Hippocampal formation (tissue), 2 donors: ENCODE measurements around the gene PCDHB5.
"Not testable (repeated sequence)": the region's sequence is repeated elsewhere in the genome, so short reads cannot be mapped to it uniquely, and the experiment has no call there.

ENCODE experiments used
- DNase-seq, 2 donors: peaks; one replicate each; lab custom pipeline; 2025; lab: John Stamatoyannopoulos, UW

The PCDHB5 gene

DNA sequence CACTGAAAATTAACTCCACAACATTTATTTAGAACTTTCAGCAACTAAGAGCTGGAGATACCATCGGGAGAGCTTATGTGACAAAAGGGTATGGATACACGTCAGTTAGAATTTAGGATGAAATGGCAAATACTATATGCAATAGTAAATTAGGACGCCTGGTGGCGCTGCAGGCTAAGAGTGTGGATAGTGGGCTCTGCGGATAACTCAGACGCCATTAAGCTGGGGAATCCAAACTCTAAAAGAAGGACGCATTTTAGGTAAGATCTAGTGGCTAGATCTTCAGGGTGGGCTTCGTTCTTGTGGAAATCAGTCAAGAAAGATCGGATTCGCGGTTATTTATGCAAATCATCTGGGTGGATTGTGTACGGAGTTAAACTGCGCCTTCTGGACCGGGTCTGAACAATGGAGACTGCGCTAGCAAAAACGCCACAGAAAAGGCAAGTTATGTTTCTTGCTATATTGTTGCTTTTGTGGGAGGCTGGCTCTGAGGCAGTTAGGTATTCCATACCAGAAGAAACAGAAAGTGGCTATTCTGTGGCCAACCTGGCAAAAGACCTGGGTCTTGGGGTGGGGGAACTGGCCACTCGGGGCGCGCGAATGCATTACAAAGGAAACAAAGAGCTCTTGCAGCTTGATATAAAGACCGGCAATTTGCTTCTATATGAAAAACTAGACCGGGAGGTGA, at the start of gene PCDHB5:
PCDHB5 (plus strand) TSS at position 177 of the 688 bp plus-strand sequence; CDS start at position 406, 229 bp downstream.
- DNase-seq, result no peak

DNA sequence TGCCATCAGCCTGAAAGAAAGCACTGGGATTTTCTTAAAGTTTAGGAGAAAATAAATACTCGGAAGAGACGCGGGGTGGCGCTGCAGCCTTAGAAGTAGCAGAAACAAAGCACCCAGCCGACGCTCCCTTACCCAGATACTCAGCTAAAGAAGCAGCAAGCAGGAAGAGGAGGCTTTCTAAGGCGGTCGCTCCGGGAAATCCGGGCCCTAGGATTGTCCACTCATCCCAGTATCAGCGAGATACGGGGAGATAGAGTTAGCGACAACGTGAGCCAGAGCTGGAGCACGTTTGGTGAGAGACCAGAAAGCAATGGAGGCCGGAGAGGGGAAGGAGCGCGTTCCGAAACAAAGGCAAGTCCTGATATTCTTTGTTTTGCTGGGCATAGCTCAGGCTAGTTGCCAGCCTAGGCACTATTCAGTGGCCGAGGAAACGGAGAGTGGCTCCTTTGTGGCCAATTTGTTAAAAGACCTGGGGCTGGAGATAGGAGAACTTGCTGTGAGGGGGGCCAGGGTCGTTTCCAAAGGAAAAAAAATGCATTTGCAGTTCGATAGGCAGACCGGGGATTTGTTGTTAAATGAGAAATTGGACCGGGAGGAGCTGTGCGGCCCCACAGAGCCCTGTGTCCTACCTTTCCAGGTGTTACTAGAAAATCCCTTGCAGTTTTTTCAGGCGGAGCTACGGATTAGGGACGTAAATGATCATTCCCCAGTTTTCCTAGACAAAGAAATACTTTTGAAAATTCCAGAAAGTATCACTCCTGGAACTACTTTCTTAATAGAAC, 40.3 kb upstream of the PCDHB5 start, which contains the start of gene PCDHB2:
PCDHB2 (plus strand) TSS at position 135 of the 782 bp plus-strand sequence; CDS start at position 311, 176 bp downstream.
- DNase-seq, result peak; percentile 13 to 35

DNA sequence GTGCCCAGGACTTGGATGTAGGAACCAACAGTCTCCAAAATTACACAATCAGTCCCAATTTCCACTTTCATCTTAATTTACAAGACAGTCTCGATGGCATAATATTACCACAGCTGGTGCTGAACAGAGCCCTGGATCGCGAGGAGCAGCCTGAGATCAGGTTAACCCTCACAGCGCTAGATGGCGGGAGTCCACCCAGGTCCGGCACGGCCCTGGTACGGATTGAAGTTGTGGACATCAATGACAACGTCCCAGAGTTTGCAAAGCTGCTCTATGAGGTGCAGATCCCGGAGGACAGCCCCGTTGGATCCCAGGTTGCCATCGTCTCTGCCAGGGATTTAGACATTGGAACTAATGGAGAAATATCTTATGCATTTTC, 39.8 kb upstream of the PCDHB5 start:
- no peak for DNase-seq

DNA sequence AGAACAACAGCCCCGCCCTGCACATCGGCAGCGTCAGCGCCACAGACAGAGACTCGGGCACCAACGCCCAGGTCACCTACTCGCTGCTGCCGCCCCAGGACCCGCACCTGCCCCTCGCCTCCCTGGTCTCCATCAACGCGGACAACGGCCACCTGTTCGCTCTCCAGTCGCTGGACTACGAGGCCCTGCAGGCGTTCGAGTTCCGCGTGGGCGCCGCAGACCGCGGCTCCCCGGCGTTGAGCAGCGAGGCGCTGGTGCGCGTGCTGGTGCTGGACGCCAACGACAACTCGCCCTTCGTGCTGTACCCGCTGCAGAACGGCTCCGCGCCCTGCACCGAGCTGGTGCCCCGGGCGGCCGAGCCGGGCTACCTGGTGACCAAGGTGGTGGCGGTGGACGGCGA, 38.8 kb upstream of the PCDHB5 start:
- not testable (repeated sequence) for DNase-seq

DNA sequence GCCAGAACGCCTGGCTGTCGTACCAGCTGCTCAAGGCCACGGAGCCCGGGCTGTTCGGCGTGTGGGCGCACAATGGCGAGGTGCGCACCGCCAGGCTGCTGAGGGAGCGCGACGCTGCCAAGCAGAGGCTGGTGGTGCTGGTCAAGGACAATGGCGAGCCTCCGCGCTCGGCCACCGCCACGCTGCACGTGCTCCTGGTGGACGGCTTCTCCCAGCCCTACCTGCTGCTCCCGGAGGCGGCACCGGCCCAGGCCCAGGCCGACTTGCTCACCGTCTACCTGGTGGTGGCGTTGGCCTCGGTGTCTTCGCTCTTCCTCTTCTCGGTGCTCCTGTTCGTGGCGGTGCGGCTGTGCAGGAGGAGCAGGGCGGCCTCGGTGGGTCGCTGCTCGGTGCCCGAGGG, 38.4 kb upstream of the PCDHB5 start:
- DNase-seq, result not testable (repeated sequence)

DNA sequence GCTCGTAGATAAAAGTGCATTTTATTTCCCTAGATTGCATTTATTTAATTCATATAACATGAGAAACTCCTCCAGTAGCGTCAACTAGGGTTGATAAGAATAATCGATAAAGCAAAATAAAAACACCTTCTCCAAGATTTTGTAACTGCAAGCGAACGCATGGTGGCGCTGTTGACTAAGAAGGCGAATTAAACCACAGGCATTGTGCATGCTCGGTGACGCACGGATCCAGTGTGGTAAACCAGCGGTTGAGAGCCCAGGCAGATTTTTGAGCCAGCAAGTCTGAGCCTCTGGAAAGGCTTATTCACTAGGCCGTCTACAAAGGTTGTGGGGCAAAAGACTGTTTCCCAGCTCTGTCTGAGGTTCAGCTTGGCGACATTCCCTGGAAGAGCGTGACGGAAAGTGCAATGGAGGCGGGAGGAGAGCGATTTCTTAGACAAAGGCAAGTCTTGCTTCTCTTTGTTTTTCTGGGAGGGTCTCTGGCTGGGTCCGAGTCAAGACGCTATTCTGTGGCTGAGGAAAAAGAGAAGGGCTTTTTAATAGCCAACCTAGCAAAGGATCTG, 34.7 kb upstream of the PCDHB5 start, which contains the start of gene PCDHB3:
PCDHB3 (plus strand) TSS at position 231 of the 563 bp plus-strand sequence; CDS start at position 408, 177 bp downstream.
- DNase-seq, result peak; percentile 6 to 30

DNA sequence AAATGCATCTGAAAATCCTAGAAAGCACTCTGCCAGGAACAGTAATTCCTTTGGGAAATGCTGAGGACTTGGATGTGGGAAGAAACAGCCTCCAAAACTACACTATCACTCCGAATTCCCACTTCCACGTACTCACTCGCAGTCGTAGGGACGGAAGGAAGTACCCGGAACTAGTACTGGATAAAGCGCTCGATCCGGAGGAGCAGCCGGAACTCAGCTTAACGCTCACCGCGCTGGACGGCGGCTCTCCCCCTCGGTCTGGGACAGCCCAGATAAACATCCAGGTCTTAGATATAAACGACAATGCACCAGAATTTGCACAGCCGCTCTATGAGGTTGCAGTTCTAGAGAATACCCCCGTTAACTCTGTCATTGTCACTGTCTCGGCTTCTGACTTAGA, 33.9 kb upstream of the PCDHB5 start:
- DNase-seq, result no peak

DNA sequence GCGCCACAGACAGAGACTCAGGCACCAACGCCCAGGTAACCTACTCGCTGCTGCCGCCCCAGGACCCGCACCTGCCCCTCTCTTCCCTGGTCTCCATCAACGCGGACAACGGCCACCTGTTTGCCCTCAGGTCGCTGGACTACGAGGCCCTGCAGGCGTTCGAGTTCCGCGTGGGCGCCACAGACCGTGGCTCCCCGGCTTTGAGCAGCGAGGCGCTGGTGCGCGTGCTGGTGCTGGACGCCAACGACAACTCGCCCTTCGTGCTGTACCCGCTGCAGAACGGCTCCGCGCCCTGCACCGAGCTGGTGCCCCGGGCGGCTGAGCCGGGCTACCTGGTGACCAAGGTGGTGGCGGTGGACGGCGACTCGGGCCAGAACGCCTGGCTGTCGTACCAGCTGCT, 32.9 kb upstream of the PCDHB5 start:
- DNase-seq, result not testable (repeated sequence)

DNA sequence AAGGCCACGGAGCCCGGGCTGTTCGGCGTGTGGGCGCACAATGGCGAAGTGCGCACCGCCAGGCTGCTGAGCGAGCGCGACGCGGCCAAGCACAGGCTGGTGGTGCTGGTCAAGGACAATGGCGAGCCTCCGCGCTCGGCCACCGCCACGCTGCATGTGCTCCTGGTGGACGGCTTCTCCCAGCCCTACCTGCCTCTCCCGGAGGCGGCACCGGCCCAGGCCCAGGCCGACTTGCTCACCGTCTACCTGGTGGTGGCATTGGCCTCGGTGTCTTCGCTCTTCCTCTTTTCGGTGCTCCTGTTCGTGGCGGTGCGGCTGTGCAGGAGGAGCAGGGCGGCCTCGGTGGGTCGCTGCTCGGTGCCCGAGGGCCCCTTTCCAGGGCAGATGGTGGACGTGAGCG, 32.5 kb upstream of the PCDHB5 start:
- DNase-seq, result not testable (repeated sequence)

DNA sequence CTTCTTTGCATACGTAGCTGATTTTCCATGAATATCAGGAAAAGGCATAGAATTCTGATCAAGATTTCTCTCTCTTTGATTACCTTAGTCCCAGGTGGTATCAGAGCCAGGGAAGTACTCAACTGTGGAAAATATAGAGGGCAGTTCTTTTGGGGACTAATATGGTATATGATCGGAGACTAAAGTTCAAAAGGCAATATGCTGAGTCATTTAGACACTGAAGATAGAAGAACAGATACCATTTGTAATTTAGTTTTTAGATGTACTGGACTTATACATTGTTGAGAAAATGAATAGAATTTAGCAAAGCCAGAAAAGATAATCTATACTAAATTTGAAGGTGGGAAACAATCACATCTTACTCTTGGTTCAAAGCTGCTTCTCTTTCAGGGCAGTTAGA, 29.7 kb upstream of the PCDHB5 start:
- DNase-seq, result no peak

DNA sequence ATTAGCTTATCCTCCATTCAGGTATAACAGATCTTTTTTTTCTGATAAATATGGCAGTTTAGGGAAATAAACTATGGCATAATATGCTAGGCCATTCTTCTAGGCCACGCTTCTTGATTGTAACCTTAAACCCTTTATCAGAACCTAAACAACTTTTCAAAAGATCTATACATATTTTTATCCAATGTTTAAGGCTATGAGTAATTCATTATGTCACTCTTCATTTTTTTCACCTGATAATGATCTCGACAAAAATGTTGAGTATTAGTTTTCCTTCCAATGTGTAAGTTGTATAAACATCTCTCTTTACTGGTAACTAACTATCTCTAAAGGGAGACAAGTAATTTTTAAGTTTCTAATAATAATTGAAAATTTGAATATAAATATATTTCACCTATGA, 15.8 kb upstream of the PCDHB5 start:
- no peak for DNase-seq

DNA sequence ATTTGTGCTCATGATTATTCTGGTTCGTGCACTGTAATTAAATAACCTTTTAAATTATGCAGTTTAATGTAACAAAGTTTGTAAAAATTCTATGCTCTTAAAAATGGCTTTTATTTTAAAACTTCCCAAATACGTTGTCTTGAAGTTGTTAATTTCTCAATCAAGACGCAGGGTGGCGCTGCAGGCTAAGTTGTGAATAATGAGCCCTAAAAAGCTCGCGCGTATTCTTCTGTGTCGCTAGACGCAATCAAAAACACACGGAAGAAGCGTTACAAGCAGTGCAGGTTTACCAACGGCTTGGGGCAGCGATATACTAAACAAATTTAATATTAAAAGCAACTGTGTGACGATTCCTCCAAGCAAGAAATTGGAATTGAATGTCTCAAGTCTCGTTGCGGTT, 13.4 kb upstream of the PCDHB5 start, which contains the start of gene PCDHB4:
PCDHB4 (plus strand) TSS at position 256 of the 400 bp plus-strand sequence. CDS start 181 bp downstream, outside the sequence.
- DNase-seq, result no peak

DNA sequence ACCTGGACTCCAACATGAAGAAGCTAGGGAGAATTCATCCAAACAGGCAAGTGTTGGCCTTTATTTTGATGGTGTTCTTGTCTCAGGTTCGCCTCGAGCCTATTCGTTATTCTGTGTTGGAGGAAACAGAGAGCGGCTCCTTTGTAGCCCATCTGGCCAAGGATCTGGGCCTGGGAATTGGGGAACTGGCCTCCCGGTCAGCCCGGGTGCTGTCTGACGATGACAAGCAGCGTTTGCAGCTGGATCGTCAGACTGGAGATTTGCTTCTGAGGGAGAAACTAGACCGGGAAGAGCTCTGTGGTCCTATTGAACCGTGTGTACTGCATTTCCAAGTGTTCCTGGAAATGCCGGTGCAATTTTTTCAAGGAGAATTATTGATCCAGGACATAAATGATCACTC, 13.0 kb upstream of the PCDHB5 start:
- no peak for DNase-seq

DNA sequence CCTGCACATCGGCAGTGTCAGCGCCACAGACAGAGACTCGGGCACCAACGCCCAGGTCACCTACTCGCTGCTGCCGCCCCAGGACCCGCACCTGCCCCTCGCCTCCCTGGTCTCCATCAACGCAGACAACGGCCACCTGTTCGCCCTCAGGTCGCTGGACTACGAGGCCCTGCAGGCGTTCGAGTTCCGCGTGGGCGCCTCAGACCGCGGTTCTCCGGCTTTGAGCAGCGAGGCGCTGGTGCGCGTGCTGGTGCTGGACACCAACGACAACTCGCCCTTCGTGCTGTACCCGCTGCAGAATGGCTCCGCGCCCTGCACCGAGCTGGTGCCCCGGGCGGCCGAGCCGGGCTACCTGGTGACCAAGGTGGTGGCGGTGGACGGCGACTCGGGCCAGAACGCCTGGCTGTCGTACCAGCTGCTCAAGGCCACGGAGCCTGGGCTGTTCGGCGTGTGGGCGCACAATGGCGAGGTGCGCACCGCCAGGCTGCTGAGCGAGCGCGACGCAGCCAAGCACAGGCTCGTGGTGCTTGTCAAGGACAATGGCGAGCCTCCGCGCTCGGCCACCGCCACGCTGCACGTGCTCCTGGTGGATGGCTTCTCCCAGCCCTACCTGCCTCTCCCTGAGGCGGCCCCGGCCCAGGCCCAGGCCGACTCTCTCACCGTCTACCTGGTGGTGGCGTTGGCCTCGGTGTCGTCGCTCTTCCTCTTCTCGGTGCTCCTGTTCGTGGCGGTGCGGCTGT, 11.4 kb upstream of the PCDHB5 start:
- DNase-seq, result not testable (repeated sequence)

DNA sequence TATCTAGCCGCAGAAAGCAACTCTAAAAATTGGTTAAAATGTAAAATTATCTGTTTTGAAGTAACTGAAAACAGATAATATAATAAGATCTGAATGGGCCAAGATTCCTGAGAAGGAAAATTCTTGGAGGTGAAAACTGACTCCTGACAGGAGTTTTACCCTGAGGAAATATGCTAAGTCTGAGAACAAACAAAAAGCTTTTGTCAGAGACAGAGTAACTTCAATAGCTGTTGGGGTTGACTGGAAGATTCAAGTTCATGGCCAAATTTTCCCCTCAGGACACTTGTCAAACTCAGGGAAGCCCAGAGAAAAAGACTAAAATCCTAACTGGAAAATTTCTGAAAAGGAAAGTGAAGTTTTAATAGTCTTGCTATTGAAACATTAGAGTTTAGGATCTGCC, 7.7 kb upstream of the PCDHB5 start:
- no peak for DNase-seq

DNA sequence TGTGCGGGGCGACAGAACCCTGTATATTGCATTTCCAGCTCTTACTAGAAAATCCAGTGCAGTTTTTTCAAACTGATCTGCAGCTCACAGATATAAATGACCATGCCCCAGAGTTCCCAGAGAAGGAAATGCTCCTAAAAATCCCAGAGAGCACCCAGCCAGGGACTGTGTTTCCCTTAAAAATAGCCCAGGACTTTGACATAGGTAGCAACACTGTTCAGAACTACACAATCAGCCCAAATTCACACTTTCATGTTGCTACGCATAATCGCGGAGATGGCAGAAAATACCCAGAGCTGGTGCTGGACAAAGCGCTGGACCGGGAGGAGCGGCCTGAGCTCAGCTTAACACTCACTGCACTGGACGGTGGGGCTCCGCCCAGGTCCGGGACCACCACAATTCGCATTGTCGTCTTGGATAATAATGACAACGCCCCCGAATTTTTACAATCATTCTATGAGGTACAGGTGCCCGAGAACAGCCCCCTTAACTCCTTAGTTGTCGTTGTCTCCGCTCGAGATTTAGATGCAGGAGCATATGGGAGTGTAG, 786 bp downstream of the PCDHB5 start:
- no peak for DNase-seq

DNA sequence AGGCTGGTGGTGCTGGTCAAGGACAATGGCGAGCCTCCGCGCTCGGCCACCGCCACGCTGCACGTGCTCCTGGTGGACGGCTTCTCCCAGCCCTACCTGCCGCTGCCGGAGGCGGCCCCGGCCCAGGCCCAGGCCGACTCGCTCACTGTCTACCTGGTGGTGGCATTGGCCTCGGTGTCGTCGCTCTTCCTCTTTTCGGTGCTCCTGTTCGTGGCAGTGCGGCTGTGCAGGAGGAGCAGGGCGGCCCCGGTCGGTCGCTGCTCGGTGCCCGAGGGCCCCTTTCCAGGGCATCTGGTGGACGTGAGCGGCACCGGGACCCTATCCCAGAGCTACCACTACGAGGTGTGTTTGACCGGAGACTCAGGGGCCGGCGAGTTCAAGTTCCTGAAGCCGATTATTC, 2.3 kb downstream of the PCDHB5 start:
- DNase-seq, result not testable (repeated sequence)

DNA sequence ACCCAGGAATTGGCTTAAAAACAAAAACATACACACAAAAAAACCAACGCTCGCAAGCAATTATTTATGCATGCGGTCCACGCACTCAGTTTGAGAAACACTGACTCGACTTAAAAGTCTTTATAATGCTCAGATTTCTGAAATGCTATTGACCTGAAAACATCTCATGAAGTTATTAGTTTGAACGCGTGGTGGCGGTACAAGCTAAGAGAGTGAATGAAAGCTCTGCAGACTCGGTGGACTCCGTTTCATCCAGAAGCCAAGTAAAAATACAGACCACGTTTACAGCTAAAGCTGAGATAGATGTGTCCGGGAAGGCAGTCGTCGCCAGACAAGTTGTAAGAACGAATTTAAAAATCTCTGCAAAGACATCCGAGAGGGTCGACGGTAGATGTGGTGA, 14.8 kb downstream of the PCDHB5 start, which contains the start of gene PCDHB6:
PCDHB6 (plus strand) TSS at position 246 of the 400 bp plus-strand sequence. CDS start 201 bp downstream, outside the sequence.
- no peak for DNase-seq

DNA sequence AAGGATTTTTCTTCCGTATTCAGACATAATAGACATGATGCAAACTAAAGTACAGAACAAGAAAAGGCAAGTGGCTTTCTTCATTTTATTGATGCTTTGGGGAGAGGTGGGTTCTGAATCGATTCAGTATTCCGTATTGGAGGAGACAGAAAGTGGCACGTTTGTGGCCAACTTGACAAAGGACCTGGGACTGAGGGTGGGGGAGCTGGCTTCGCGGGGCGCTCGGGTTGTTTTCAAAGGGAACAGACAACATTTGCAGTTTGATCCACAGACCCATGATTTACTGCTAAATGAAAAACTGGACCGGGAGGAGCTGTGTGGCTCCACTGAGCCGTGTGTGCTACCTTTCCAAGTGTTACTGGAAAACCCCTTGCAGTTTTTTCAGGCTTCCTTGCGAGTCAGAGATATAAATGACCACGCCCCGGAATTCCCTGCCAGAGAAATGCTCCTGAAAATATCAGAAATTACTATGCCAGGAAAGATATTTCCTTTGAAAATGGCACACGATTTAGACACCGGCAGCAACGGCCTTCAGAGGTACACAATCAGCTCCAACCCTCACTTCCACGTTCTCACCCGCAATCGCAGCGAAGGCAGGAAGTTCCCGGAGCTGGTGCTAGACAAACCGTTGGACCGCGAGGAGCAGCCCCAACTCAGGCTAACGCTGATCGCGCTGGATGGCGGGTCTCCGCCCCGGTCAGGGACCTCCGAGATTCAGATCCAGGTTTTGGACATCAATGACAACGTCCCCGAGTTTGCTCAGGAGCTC, 15.4 kb downstream of the PCDHB5 start:
- DNase-seq, result no peak

DNA sequence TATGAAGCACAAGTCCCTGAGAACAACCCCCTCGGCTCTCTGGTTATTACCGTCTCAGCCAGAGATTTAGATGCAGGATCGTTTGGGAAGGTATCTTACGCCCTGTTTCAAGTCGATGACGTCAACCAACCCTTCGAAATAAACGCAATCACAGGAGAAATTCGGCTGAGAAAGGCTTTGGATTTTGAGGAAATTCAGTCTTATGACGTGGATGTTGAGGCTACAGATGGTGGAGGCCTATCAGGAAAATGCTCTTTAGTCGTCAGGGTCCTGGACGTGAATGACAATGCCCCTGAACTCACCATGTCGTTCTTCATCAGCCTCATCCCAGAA, 16.0 kb downstream of the PCDHB5 start:
- DNase-seq, result no peak

DNA sequence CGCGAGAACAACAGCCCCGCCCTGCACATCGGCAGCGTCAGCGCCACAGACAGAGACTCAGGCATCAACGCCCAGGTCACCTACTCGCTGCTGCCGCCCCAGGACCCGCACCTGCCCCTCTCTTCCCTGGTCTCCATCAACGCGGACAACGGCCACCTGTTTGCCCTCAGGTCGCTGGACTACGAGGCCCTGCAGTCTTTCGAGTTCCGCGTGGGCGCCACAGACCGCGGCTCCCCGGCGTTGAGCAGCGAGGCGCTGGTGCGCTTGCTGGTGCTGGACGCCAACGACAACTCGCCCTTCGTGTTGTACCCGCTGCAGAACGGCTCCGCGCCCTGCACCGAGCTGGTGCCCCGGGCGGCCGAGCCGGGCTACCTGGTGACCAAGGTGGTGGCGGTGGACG, 16.6 kb downstream of the PCDHB5 start:
- not testable (repeated sequence) for DNase-seq
